GM06990 (cell line): Measurements from ENCODE around the gene FANCC.

ENCODE experiments used
- DNase-seq: peaks from one replicate; pipeline ENCODE4 v3.0.0-alpha.2; 2011; ENCODE audit not compliant: insufficient read length; ENCODE audit errors: extremely low read depth
- H3K27me3 ChIP-seq: replicated peaks from 2 replicates; pipeline ENCODE4 v1.6.0; 2011; ENCODE audit warnings: low read length; ENCODE audit not compliant: control insufficient read depth, insufficient read depth
- H3K36me3 ChIP-seq: 2 replicates; pipeline ENCODE4 v1.5.1; 2011; ENCODE audit warnings: low read length; ENCODE audit not compliant: control insufficient read depth, insufficient read depth
- H3K4me3 ChIP-seq: replicated peaks from 2 replicates; pipeline ENCODE4 v1.5.1; 2011; ENCODE audit warnings: low read depth, mild to moderate bottlenecking, control low read depth, low read length
- CTCF ChIP-seq: IDR thresholded peaks from 2 replicates; pipeline ENCODE4 v1.5.1; 2011; ENCODE audit warnings: low read length, control low read depth, mild to moderate bottlenecking, inconsistent platforms; ENCODE audit not compliant: insufficient read depth, poor library complexity, severe bottlenecking

The FANCC gene

GRCh38 chr9:95058121-95058785 lies 259.3 kb downstream of the FANCC start:
- DNase-seq, result no peak
- H3K27me3 ChIP-seq, result no peaks in the 10 kb centered on the region
- no peak overlapping the region for H3K4me3 ChIP-seq
- no peaks in the 10 kb centered on the region; the same call in 1 of the 2 replicates for H3K36me3 ChIP-seq
- no peak for TF ChIP-seq CTCF

GRCh38 chr9:95057101-95057500 lies 260.4 kb downstream of the FANCC start:
- Histone ChIP-seq H3K36me3 (no peaks in the 10 kb centered on the region), H3K4me3 (no peak overlapping the region), H3K27me3 (no peaks in the 10 kb centered on the region)
- no peak for DNase-seq
- TF ChIP-seq CTCF, result no peak

- no peak for DNase-seq
- H3K36me3 ChIP-seq, result no peaks in the 10 kb centered on the region
- no peak overlapping the region for H3K4me3 ChIP-seq
- no peaks in the 10 kb centered on the region for H3K27me3 ChIP-seq
- TF ChIP-seq CTCF, result no peak
Observed at GRCh38 chr9:95055851-95056551, 261.5 kb downstream of the FANCC start.

- Histone ChIP-seq H3K36me3 (no peaks in the 10 kb centered on the region), H3K4me3 (no peak overlapping the region), H3K27me3 (no peaks in the 10 kb centered on the region)
- DNase-seq, result no peak
- TF ChIP-seq CTCF, result no peak
Observed at GRCh38 chr9:95055334-95055850, 262.1 kb downstream of the FANCC start.

GRCh38 chr9:95053611-95054570 lies 263.6 kb downstream of the FANCC start:
- TF ChIP-seq CTCF, result no peak
- Histone ChIP-seq H3K4me3 (no peak overlapping the region), H3K27me3 (no peaks in the 10 kb centered on the region), H3K36me3 (no peaks in the 10 kb centered on the region)
- no peak for DNase-seq
